PC-9 (cell line): ENCODE measurements around the gene S1PR5. TPM values are rescaled to one million over a fixed set of nuclear protein-coding genes. Genes with fewer than 3 reads are reported as not detected.

Source experiments
- BruUV-seq: library from RNA; stranded (reverse); fragments of 400-500 nt; replicated peaks from 2 replicates; lab custom pipeline; 2021; lab: Mats Ljungman, UMichigan
- CTCF ChIA-PET: fragments of 300-600 bp; sonication (Branson Sonifier 250); formaldehyde crosslinking; loops from one replicate; lab custom pipeline; 2022; ENCODE audit warnings: antibody characterized with exemption; lab: Charles Lee
- POLR2A ChIA-PET: fragments of 300-600 bp; sonication (Branson Sonifier 250); formaldehyde crosslinking; loops from one replicate; lab custom pipeline; 2022; ENCODE audit warnings: antibody characterized with exemption; ENCODE audit not compliant: unreplicated experiment; lab: Charles Lee
- DNase-seq, 2 experiments: peaks; one replicate each; pipeline versions ENCODE4 v3.0.0 to v3.0.0-alpha.2; 2015 to 2022; ENCODE audit warnings: mixed read lengths in 1 of 2
- H2AFZ ChIP-seq: fragments of 200-600 bp; sonication (generic); 2 replicates; pipeline ENCODE4 v1.8.1; 2017; ENCODE audit warnings: antibody characterized with exemption
- H3F3A ChIP-seq: fragments of 200-600 bp; sonication (generic); 2 replicates; pipeline ENCODE4 v1.8.1; 2017; ENCODE audit warnings: antibody characterized with exemption, mild to moderate bottlenecking, low read depth; ENCODE audit not compliant: insufficient read depth
- H3K27ac ChIP-seq: fragments of 200-600 bp; sonication (generic); 2 replicates; pipeline ENCODE4 v1.6.1; 2016; ENCODE audit warnings: mixed run types
- H3K27me3 ChIP-seq: fragments of 200-600 bp; sonication (generic); 2 replicates; pipeline ENCODE4 v1.6.1; 2016; ENCODE audit warnings: low read depth, mixed run types; ENCODE audit not compliant: insufficient read depth
- H3K36me3 ChIP-seq: fragments of 200-600 bp; sonication (generic); 2 replicates; pipeline ENCODE4 v1.6.1; 2016; ENCODE audit warnings: low read depth, mixed run types
- H3K4me1 ChIP-seq: fragments of 200-600 bp; sonication (generic); replicated peaks from 2 replicates; pipeline ENCODE4 v1.6.1; 2016; ENCODE audit warnings: mixed run types; ENCODE audit not compliant: insufficient read depth
- H3K4me2 ChIP-seq: fragments of 200-600 bp; sonication (generic); 2 replicates; pipeline ENCODE4 v1.6.1; 2017; ENCODE audit warnings: mixed run types
- H3K4me3 ChIP-seq: fragments of 200-600 bp; sonication (generic); 2 replicates; pipeline ENCODE4 v1.6.1; 2016; ENCODE audit warnings: mixed run types
- H3K79me2 ChIP-seq: fragments of 200-600 bp; sonication (generic); 2 replicates; pipeline ENCODE4 v1.6.1; 2017; ENCODE audit warnings: low read depth, mixed run types
- H3K9me2 ChIP-seq: fragments of 200-600 bp; sonication (generic); 2 replicates; pipeline ENCODE4 v1.8.1; 2017; ENCODE audit warnings: mild to moderate bottlenecking; ENCODE audit not compliant: insufficient read depth
- H3K9me3 ChIP-seq: fragments of 200-600 bp; sonication (generic); 2 replicates; pipeline ENCODE4 v1.8.1; 2016; ENCODE audit warnings: low read depth; ENCODE audit not compliant: insufficient read depth
- H4K20me1 ChIP-seq: fragments of 200-600 bp; sonication (generic); 2 replicates; pipeline ENCODE4 v1.8.1; 2017; ENCODE audit not compliant: insufficient read depth
- EZH2 ChIP-seq: fragments of 200-600 bp; sonication (generic); IDR thresholded peaks from 2 replicates; pipeline ENCODE4 v1.8.0; 2017; ENCODE audit warnings: antibody characterized with exemption, low read depth
- intact Hi-C: fragments of 100-400 bp; cut with micrococcal nuclease; formaldehyde crosslinking; loops from one replicate; pipeline ENCODE4 v1.10.0; 2022; ENCODE audit not compliant: unreplicated experiment
- total RNA-seq: library from RNA; stranded (reverse); gene quantifications from 2 replicates; pipeline ENCODE4 v1.2.3, GENCODE V29; 2021
- TF ChIP-seq, protein P1 (sequence below): fragments of 200-600 bp; sonication (generic); conservative IDR thresholded peaks from 2 replicates; pipeline ENCODE4 v1.6.1; 2017; ENCODE audit warnings: mixed run types, antibody characterized with exemption, mild to moderate bottlenecking, moderate library complexity

The S1PR5 gene
- total RNA-seq, 1 experiment from 2014 or later = 9.5 TPM

DNA sequence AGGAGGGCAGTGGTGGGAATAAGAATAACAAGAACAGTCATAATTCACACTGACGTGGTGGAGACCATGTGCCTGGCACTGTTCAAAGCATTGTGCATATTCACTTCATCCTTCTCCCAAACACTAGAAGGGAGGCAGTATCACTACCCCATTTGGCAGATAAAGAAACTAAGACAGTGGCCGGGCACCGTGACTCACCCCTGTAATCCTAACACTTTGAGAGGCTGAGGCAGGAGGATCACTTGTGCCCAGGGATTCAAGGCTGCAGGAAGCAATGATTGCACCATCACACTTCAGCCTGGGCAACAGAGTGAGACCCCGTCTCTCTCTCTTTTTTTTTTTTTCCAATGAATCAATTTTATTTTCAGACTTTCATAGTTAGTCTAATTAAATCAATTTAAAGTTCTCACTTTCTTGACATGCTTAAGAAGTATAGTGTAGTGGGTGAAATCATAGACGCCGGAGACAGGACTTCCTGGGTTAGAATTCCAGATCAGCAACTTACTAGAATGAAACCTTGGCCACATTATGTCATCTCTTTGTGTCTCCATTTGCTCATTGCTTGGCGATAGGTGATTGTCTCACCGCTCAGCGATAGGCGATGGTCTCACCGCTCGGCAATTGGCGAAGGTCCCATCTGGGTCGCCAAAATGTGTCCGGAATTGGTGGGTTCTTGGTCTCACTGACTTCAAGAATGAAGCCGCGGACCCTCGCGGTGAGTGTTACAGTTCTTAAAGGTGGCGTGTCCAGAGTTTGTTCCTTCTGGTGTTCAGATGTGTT is 21.1 kb upstream of the S1PR5 start:
- H3K79me2 ChIP-seq = no peaks in the 10 kb centered on the region
- H3K36me3 ChIP-seq = no peaks in the 10 kb centered on the region
- no peak overlapping the region for H3K4me3 ChIP-seq
- DNase-seq = no peak
- no peaks in the 10 kb centered on the region for H3K9me2 ChIP-seq
- TF ChIP-seq EZH2 = no peak
- TF ChIP-seq, protein P1, sequence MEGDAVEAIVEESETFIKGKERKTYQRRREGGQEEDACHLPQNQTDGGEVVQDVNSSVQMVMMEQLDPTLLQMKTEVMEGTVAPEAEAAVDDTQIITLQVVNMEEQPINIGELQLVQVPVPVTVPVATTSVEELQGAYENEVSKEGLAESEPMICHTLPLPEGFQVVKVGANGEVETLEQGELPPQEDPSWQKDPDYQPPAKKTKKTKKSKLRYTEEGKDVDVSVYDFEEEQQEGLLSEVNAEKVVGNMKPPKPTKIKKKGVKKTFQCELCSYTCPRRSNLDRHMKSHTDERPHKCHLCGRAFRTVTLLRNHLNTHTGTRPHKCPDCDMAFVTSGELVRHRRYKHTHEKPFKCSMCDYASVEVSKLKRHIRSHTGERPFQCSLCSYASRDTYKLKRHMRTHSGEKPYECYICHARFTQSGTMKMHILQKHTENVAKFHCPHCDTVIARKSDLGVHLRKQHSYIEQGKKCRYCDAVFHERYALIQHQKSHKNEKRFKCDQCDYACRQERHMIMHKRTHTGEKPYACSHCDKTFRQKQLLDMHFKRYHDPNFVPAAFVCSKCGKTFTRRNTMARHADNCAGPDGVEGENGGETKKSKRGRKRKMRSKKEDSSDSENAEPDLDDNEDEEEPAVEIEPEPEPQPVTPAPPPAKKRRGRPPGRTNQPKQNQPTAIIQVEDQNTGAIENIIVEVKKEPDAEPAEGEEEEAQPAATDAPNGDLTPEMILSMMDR = no peak
- BruUV-seq = no TSS peak
- no peak overlapping the region for H3K4me2 ChIP-seq
- H3K27me3 ChIP-seq = no peaks in the 10 kb centered on the region
- no peak overlapping the region for H2AFZ ChIP-seq
- H3K27ac ChIP-seq = no peak overlapping the region
- no peaks in the 10 kb centered on the region for H3K9me3 ChIP-seq
- H4K20me1 ChIP-seq = no peaks in the 10 kb centered on the region
- H3K4me1 ChIP-seq = no peaks in the 10 kb centered on the region
- CTCF ChIA-PET = interaction anchor here (0.6 kb wide), 1 partner anchor 301 kb away, joined by 3 read pairs; no protein-coding TSS in a partner anchor
- peaks cover 13% of the 10 kb centered on the region; the same call in 1 of the 2 replicates for H3F3A ChIP-seq
- intact Hi-C loops = no loop called here
- POLR2A ChIA-PET = interaction anchor here (0.6 kb wide), 2 partner anchors 39 to 542 kb away, joined by 3 to 5 read pairs; no protein-coding TSS in a partner anchor

DNA sequence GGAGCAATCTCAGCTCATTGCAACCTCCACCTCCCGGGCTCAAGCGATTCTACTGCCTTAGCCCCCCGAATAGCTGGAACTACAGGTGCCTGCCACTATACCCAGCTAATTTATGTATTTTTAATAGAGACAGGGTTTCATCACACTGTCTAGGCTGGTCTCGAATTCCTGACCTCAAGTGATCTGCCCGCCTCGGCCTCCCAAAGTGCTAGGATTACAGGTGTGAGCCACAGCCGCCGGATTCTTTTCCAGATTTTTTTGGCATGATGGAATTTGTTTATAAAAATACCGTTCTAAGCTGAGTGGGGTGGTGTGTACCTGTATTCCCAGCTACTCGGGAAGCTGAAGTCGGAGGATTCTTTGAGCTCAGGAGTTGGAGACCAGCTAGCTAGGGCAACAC is 20.4 kb upstream of the S1PR5 start:
- no peak for TF ChIP-seq EZH2
- TF ChIP-seq, protein P1 = no peak
- no TSS peak for BruUV-seq
- no peaks in the 10 kb centered on the region for H4K20me1 ChIP-seq
- H3K4me1 ChIP-seq = no peaks in the 10 kb centered on the region
- H2AFZ ChIP-seq = no peak overlapping the region
- peaks cover 13% of the 10 kb centered on the region; the same call in 1 of the 2 replicates for H3F3A ChIP-seq
- H3K27me3 ChIP-seq = no peaks in the 10 kb centered on the region
- H3K4me2 ChIP-seq = no peak overlapping the region
- H3K9me2 ChIP-seq = no peaks in the 10 kb centered on the region
- intact Hi-C loops = no loop called here
- POLR2A ChIA-PET = interaction anchor here (0.6 to 0.7 kb wide), 3 partner anchors 28 to 542 kb away, joined by 3 to 5 read pairs (median 3); partner anchors contain the start of gene KRI1
- no peak overlapping the region for H3K4me3 ChIP-seq
- H3K36me3 ChIP-seq = no peaks in the 10 kb centered on the region
- no peaks in the 10 kb centered on the region for H3K79me2 ChIP-seq
- H3K27ac ChIP-seq = no peak overlapping the region
- H3K9me3 ChIP-seq = no peaks in the 10 kb centered on the region
- no peak for DNase-seq
- CTCF ChIA-PET = interaction anchor here (0.6 kb wide), 1 partner anchor 302 kb away, joined by 3 read pairs; no protein-coding TSS in a partner anchor

DNA sequence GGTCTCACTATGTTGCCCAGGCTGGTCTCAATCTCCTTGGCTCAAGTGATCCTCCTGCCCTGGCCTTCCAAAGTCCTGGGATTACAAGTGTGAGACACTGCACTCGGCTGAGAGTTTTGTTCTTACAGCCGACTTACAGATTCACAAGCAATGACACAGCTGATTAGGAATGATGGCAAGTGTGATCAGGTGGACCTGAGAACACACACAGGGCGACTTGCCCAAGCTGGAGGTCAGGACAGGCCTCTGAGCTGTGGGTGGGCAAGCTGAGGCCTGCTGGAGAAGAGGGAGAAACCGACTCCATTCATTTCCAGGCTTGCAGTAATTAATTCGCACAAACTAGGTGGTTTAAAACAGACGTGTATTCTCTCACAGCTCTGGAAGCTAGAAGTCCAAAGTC is 18.4 kb upstream of the S1PR5 start:
- Histone ChIP-seq H3K9me3 (no peaks in the 10 kb centered on the region), H4K20me1 (no peaks in the 10 kb centered on the region), H3K4me1 (no peaks in the 10 kb centered on the region), H3K27me3 (no peaks in the 10 kb centered on the region), H3K79me2 (no peaks in the 10 kb centered on the region), H3K4me2 (no peak overlapping the region), H2AFZ (no peak overlapping the region), H3K36me3 (no peaks in the 10 kb centered on the region), H3K27ac (no peak overlapping the region), H3K9me2 (no peaks in the 10 kb centered on the region), H3K4me3 (no peak overlapping the region), H3F3A (peaks cover 13% of the 10 kb centered on the region; the same call in 1 of the 2 replicates)
- CTCF ChIA-PET = no interaction called here
- intact Hi-C loops = no loop called here
- TF ChIP-seq EZH2 = no peak
- TF ChIP-seq, protein P1 = no peak
- no peak for DNase-seq
- POLR2A ChIA-PET = no interaction called here
- no TSS peak for BruUV-seq
